GM19238 (cell line): ENCODE data around the gene LRR1.
"Not testable (repeated sequence)": the region's sequence is repeated elsewhere in the genome, so short reads cannot be mapped to it uniquely, and the experiment has no call there.

Source experiments
- DNase-seq: peaks from one replicate; pipeline ENCODE4 v3.0.0; 2011; ENCODE audit warnings: low spot score; ENCODE audit not compliant: insufficient read length

LRR1 gene

GRCh38 chr14:49585803-49586672 is 12.7 kb upstream of the LRR1 start, which contains the start of gene RPS29:
RPS29 (minus strand) TSS chr14:49586380; CDS start chr14:49586346, 34 bp downstream.
- DNase-seq: peak; percentile 58

GRCh38 chr14:49586673-49587460 is 11.9 kb upstream of the LRR1 start:
- DNase-seq: no peak

- DNase-seq: no peak
These were observed 9.4 kb upstream of the LRR1 start for GRCh38 chr14:49589387-49589786.

- no peak for DNase-seq
These were observed 5.7 kb upstream of the LRR1 start for GRCh38 chr14:49593016-49593415.

GRCh38 chr14:49594347-49595091 is 4.2 kb upstream of the LRR1 start:
- no peak for DNase-seq

GRCh38 chr14:49598189-49598484 is 603 bp upstream of the LRR1 start:
- no peak for DNase-seq

- DNase-seq: no peak
These were observed 8.8 kb downstream of the LRR1 start for GRCh38 chr14:49607583-49607982.

GRCh38 chr14:49612251-49612650 is 13.5 kb downstream of the LRR1 start:
- DNase-seq: no peak

GRCh38 chr14:49612671-49613070 is 13.9 kb downstream of the LRR1 start:
- DNase-seq: no peak

- no peak for DNase-seq
These were observed 15.5 kb downstream of the LRR1 start for GRCh38 chr14:49614196-49614595.

GRCh38 chr14:49615776-49616175 is 17.0 kb downstream of the LRR1 start:
- no peak for DNase-seq

- no peak for DNase-seq
These were observed 19.2 kb downstream of the LRR1 start for GRCh38 chr14:49617852-49618519.

- not testable (repeated sequence) for DNase-seq
These were observed 20.5 kb downstream of the LRR1 start for GRCh38 chr14:49619273-49619672.

GRCh38 chr14:49619730-49620129 is 21.0 kb downstream of the LRR1 start:
- DNase-seq: no peak

- DNase-seq: peak; percentile 90
These were observed 21.7 kb downstream of the LRR1 start, which contains the start of the genes MGAT2 and RPL36AL for GRCh38 chr14:49620182-49621113. MGAT2 (plus strand) TSS chr14:49620799; CDS start chr14:49621269, 470 bp downstream. RPL36AL (minus strand) TSS chr14:49620626; CDS start chr14:49619104, 1,522 bp downstream.

- DNase-seq: no peak
These were observed 22.6 kb downstream of the LRR1 start for GRCh38 chr14:49621114-49621881.

- DNase-seq: no peak
These were observed 23.4 kb downstream of the LRR1 start for GRCh38 chr14:49622022-49622607.

GRCh38 chr14:49623387-49623786 is 24.6 kb downstream of the LRR1 start:
- no peak for DNase-seq
